ENCODE results near the gene COL25A1.

The COL25A1 gene

GRCh38 chr4:109214622-109215301 is 87.7 kb downstream of the COL25A1 start:
- TF ChIP-seq, protein P1, sequence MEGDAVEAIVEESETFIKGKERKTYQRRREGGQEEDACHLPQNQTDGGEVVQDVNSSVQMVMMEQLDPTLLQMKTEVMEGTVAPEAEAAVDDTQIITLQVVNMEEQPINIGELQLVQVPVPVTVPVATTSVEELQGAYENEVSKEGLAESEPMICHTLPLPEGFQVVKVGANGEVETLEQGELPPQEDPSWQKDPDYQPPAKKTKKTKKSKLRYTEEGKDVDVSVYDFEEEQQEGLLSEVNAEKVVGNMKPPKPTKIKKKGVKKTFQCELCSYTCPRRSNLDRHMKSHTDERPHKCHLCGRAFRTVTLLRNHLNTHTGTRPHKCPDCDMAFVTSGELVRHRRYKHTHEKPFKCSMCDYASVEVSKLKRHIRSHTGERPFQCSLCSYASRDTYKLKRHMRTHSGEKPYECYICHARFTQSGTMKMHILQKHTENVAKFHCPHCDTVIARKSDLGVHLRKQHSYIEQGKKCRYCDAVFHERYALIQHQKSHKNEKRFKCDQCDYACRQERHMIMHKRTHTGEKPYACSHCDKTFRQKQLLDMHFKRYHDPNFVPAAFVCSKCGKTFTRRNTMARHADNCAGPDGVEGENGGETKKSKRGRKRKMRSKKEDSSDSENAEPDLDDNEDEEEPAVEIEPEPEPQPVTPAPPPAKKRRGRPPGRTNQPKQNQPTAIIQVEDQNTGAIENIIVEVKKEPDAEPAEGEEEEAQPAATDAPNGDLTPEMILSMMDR (IDR thresholded peaks at IDR 0.05; ENCODE audit: low read depth, low read length): no peak
- peak; percentile 13 for DNase-seq (ENCODE audit: low read depth, low spot score)
- no peak overlapping the region for H3K4me3 ChIP-seq (ENCODE audit: low read depth, low read length)
- in situ Hi-C loops (cut with HindIII; ENCODE audit: low sequenced_read_pairs): no loop called here

- TF ChIP-seq, protein P1 (IDR thresholded peaks at IDR 0.05; ENCODE audit: low read depth, low read length): no peak
- no peak overlapping the region for H3K4me3 ChIP-seq (ENCODE audit: low read depth, low read length)
- in situ Hi-C loops (cut with HindIII; ENCODE audit: low sequenced_read_pairs): no loop called here
- DNase-seq (ENCODE audit: low read depth, low spot score): no peak
Observed at GRCh38 chr4:109213056-109213455, 89.4 kb downstream of the COL25A1 start.

GRCh38 chr4:109211671-109212070 is 90.8 kb downstream of the COL25A1 start:
- DNase-seq (ENCODE audit: low read depth, low spot score): peak; percentile 32
- in situ Hi-C loops (cut with HindIII; ENCODE audit: low sequenced_read_pairs): no loop called here

DNA sequence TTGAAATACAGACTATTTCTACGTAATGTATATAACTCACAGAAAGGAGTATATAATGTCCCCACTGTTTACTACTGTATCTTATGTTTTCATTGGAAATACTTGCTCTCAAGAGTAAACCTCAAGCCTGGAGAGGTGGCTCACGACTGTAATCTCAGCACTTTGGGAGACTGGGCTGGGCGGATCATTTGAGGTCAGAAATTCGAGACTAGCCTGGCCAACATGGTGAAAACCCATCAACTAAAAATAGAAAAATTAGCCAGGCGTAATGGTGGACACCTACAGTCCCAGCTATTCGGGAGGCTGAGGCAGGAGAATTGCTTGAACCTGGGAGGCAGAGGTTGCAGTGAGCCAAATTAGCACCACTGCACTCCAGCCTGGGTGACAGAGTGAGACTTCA is 92.8 kb downstream of the COL25A1 start:
- no peak overlapping the region for H3K4me3 ChIP-seq (ENCODE audit: low read depth, low read length)
- no peak for DNase-seq (ENCODE audit: low read depth, low spot score)
- in situ Hi-C loops (cut with HindIII; ENCODE audit: low sequenced_read_pairs): no loop called here
- TF ChIP-seq, protein P1 (IDR thresholded peaks at IDR 0.05; ENCODE audit: low read depth, low read length): no peak

More at GRCh38 chr4:109211671-109212070, 90.8 kb downstream of the COL25A1 start:
- H3K4me3 ChIP-seq (ENCODE audit: low read depth, low read length): no peak overlapping the region
- TF ChIP-seq, protein P1 (IDR thresholded peaks at IDR 0.05; ENCODE audit: low read depth, low read length): no peak

- no peak overlapping the region for H3K4me3 ChIP-seq (ENCODE audit: low read depth, low read length)
- in situ Hi-C loops (cut with HindIII; ENCODE audit: low sequenced_read_pairs): no loop called here
- no peak for DNase-seq (ENCODE audit: low read depth, low spot score)
- TF ChIP-seq, protein P1 (IDR thresholded peaks at IDR 0.05; ENCODE audit: low read depth, low read length): no peak
Observed at GRCh38 chr4:109207898-109208297, 94.6 kb downstream of the COL25A1 start.

- TF ChIP-seq, protein P1 (IDR thresholded peaks at IDR 0.05; ENCODE audit: low read depth, low read length): no peak
- H3K4me3 ChIP-seq (ENCODE audit: low read depth, low read length): no peak overlapping the region
- DNase-seq (ENCODE audit: low read depth, low spot score): peak; percentile 73
- in situ Hi-C loops (cut with HindIII; ENCODE audit: low sequenced_read_pairs): no loop called here
Observed at GRCh38 chr4:109207061-109207460, 95.4 kb downstream of the COL25A1 start.
